H1 (cell line): Measurements from ENCODE around the gene ABCC2. TPM values are rescaled to one million over a fixed set of nuclear protein-coding genes. Genes with fewer than 3 reads are reported as not detected.

Experiments used
- CHD7 ChIP-seq: fragments of 300-600 bp; sonication (generic); IDR thresholded peaks from 2 replicates; pipeline ENCODE4 v1.7.1; 2012; ENCODE audit warnings: low read length, moderate library complexity, mild to moderate bottlenecking, inconsistent platforms; ENCODE audit not compliant: insufficient replicate concordance
- HDAC6 ChIP-seq: IDR thresholded peaks from one replicate; pipeline ENCODE4 v1.7.1; 2012; ENCODE audit warnings: low read depth, mild to moderate bottlenecking, inconsistent platforms, low read length, moderate library complexity
- MAFK ChIP-seq: IDR thresholded peaks from 2 replicates; pipeline ENCODE4 v1.6.1; 2012; ENCODE audit warnings: low read depth, mild to moderate bottlenecking, improper control_type of control experiment, low read length
- MAX ChIP-seq: IDR thresholded peaks from 2 replicates; pipeline ENCODE4 v1.6.1; 2012; ENCODE audit warnings: inconsistent platforms
- POLR2AphosphoS5 ChIP-seq: IDR thresholded peaks from 2 replicates; pipeline ENCODE4 v1.6.1; 2011; ENCODE audit warnings: low read depth, low read length
- SP2 ChIP-seq: IDR thresholded peaks from 2 replicates; pipeline ENCODE4 v1.6.1; 2012; ENCODE audit warnings: mild to moderate bottlenecking, low read length, inconsistent platforms
- TAF1 ChIP-seq: IDR thresholded peaks from 2 replicates; pipeline ENCODE4 v1.6.1; 2011; ENCODE audit warnings: mild to moderate bottlenecking, low read depth, low read length
- TBP ChIP-seq: IDR thresholded peaks from 2 replicates; pipeline ENCODE4 v1.6.1; 2011; ENCODE audit warnings: low read depth, low read length, improper control_type of control experiment
- polyA plus RNA-seq, 7 experiments: library from polyadenylated mRNA; depleted of rRNA in 3 of 7; stranded (reverse) in 5 of 7; unstranded in 2 of 7; fragments of >200 nt in 5 of 7; fragments of 200-250 nt in 2 of 7; gene quantifications; 1 replicate in 5 of 7; 2 replicates in 1 of 7; 4 replicates in 1 of 7; pipeline versions ENCODE4 v1.2.1 to v1.2.3, GENCODE V29; 2011 to 2013; ENCODE audit warnings: missing spikeins in 2 of 7, mixed read lengths in 2 of 7
- total RNA-seq: library from RNA; stranded (reverse); fragmentation: NEBNext Ultra II Directional; extraction: Animal tissue kit (Norgen Biotek cat#: 25700); gene quantifications from 2 replicates; pipeline ENCODE4 v1.2.1, GENCODE V29; 2021
- TF ChIP-seq, protein P1 (sequence below): IDR thresholded peaks from 2 replicates; pipeline ENCODE4 v1.6.1; 2012; ENCODE audit warnings: low read length, inconsistent platforms

Gene ABCC2
- total and polyA plus RNA-seq, 2 of the 8 experiments (the other 6 are each of a cell fraction or from before 2014, with no cell fraction given): 0.74 to 1.1 TPM

- TF ChIP-seq CHD7: no peak
- no peak for TF ChIP-seq MAX
- no peak for TF ChIP-seq TAF1
- TF ChIP-seq POLR2AphosphoS5: no peak
- TF ChIP-seq SP2: no peak
- TF ChIP-seq, protein P1, sequence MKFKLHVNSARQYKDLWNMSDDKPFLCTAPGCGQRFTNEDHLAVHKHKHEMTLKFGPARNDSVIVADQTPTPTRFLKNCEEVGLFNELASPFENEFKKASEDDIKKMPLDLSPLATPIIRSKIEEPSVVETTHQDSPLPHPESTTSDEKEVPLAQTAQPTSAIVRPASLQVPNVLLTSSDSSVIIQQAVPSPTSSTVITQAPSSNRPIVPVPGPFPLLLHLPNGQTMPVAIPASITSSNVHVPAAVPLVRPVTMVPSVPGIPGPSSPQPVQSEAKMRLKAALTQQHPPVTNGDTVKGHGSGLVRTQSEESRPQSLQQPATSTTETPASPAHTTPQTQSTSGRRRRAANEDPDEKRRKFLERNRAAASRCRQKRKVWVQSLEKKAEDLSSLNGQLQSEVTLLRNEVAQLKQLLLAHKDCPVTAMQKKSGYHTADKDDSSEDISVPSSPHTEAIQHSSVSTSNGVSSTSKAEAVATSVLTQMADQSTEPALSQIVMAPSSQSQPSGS: no peak
- no peak for TF ChIP-seq MAFK
- no peak for TF ChIP-seq HDAC6
- no peak for TF ChIP-seq TBP
Observed at GRCh38 chr10:99782447-99783286, at the start of gene ABCC2 (continued).
